WTC11 (cell line): Measurements from ENCODE around the gene PRKN. TPM values are rescaled to one million over a fixed set of nuclear protein-coding genes. Genes with fewer than 3 reads are reported as not detected.
A peak's percentile ranks its signal among the peaks of the same experiment; 100 is the strongest.

ENCODE experiments used
- ATAC-seq: fragments of 200-7000 bp; cut with Tn5 transposase; 2 replicates; pipeline ENCODE4 v1.10.0; 2021; ENCODE audit warnings: mild to moderate bottlenecking, moderate library complexity
- CTCF ChIA-PET: fragments of 300-600 bp; sonication (Branson Sonifier 250); formaldehyde crosslinking; loops from one replicate; lab custom pipeline; 2021; ENCODE audit warnings: antibody characterized with exemption; lab: Charles Lee
- POLR2A ChIA-PET: fragments of 350-600 bp; sonication (Branson Sonifier 250); formaldehyde crosslinking; loops from one replicate; lab custom pipeline; 2021; ENCODE audit warnings: antibody characterized with exemption; lab: Charles Lee
- DNase-seq: peaks from one replicate; pipeline ENCODE4 v3.0.0; 2021; ENCODE audit warnings: low spot score
- H3K27ac Mint-ChIP-seq: 2 replicates; pipeline ENCODE4 v1.8.0; 2021; ENCODE audit warnings: mixed read lengths
- H3K27me3 Mint-ChIP-seq: 2 replicates; pipeline ENCODE4 v1.8.0; 2021; ENCODE audit warnings: low read depth, mild to moderate bottlenecking, moderate library complexity, mixed read lengths
- H3K36me3 Mint-ChIP-seq: 2 replicates; pipeline ENCODE4 v1.8.0; 2021; ENCODE audit warnings: mixed read lengths
- H3K4me1 Mint-ChIP-seq: 2 replicates; pipeline ENCODE4 v1.8.0; 2022; ENCODE audit warnings: mixed read lengths
- H3K4me3 Mint-ChIP-seq: 2 replicates; pipeline ENCODE4 v1.8.0; 2021; ENCODE audit warnings: mild to moderate bottlenecking, moderate library complexity, mixed read lengths
- H3K9me3 Mint-ChIP-seq: 2 replicates; pipeline ENCODE4 v1.8.0; 2021; ENCODE audit warnings: mixed read lengths
- NR1H2 ChIP-seq: sonication (generic); formaldehyde crosslinking; IDR thresholded peaks from 2 replicates; pipeline ENCODE4 v1.9.0; 2021; ENCODE audit warnings: mild to moderate bottlenecking, moderate library complexity, missing genetic modification reagents
- NR2C2 ChIP-seq: sonication (generic); formaldehyde crosslinking; IDR thresholded peaks from 2 replicates; pipeline ENCODE4 v1.8.0; 2022; ENCODE audit warnings: mild to moderate bottlenecking, missing genetic modification reagents
- PRRX2 ChIP-seq: fragments of 250-450 bp; sonication (Bioruptor Pico); IDR thresholded peaks from 2 replicates; pipeline ENCODE4 v1.8.0; 2021; ENCODE audit warnings: mild to moderate bottlenecking
- RORB ChIP-seq: fragments of 250-450 bp; sonication (Bioruptor Pico); IDR thresholded peaks from 2 replicates; pipeline ENCODE4 v1.9.0; 2021; ENCODE audit warnings: mild to moderate bottlenecking
- SMAD3 ChIP-seq: sonication (generic); formaldehyde crosslinking; IDR thresholded peaks from 2 replicates; pipeline ENCODE4 v1.8.0; 2022; ENCODE audit warnings: missing genetic modification reagents, mild to moderate bottlenecking, borderline replicate concordance
- TEAD4 ChIP-seq: sonication (generic); formaldehyde crosslinking; IDR thresholded peaks from 2 replicates; pipeline ENCODE4 v1.8.0; 2022; ENCODE audit warnings: mild to moderate bottlenecking, missing genetic modification reagents
- ZNF416 ChIP-seq: fragments of 250-450 bp; sonication (Bioruptor Pico); IDR thresholded peaks from 2 replicates; pipeline ENCODE4 v1.9.0; 2021; ENCODE audit warnings: mild to moderate bottlenecking, inconsistent platforms
- total RNA-seq: library from RNA; stranded (reverse); gene quantifications from 3 replicates; pipeline ENCODE4 v1.2.3, GENCODE V29; 2021
- TF ChIP-seq, protein P1 (sequence below): sonication (generic); formaldehyde crosslinking; IDR thresholded peaks from 2 replicates; pipeline ENCODE4 v1.8.1; 2022; ENCODE audit warnings: missing genetic modification reagents, borderline replicate concordance
- TF ChIP-seq, protein P2 (sequence below): fragments of 200-600 bp; IDR thresholded peaks from 2 replicates; pipeline ENCODE4 v1.8.0; 2022; ENCODE audit warnings: antibody characterized with exemption
- TF ChIP-seq, protein P3 (sequence below): fragments of 250-450 bp; sonication (Bioruptor Pico); IDR thresholded peaks from 2 replicates; pipeline ENCODE4 v1.8.0; 2021; ENCODE audit warnings: mild to moderate bottlenecking
- TF ChIP-seq, protein P4 (sequence below): sonication (generic); formaldehyde crosslinking; IDR thresholded peaks from 2 replicates; pipeline ENCODE4 v1.8.1; 2022; ENCODE audit warnings: low read depth, mild to moderate bottlenecking, moderate library complexity, missing genetic modification reagents, borderline replicate concordance
- TF ChIP-seq, protein P5 (sequence below): sonication (generic); formaldehyde crosslinking; IDR thresholded peaks from 2 replicates; pipeline ENCODE4 v1.8.0; 2023; ENCODE audit warnings: missing genetic modification reagents, mild to moderate bottlenecking, borderline replicate concordance
- TF ChIP-seq, protein P6 (sequence below): sonication (generic); formaldehyde crosslinking; IDR thresholded peaks from 2 replicates; pipeline ENCODE4 v1.8.1; 2023; ENCODE audit warnings: mild to moderate bottlenecking, missing genetic modification reagents, moderate library complexity
- TF ChIP-seq, protein P7 (sequence below): sonication (generic); formaldehyde crosslinking; IDR thresholded peaks from 2 replicates; pipeline ENCODE4 v1.8.1; 2023; ENCODE audit warnings: mild to moderate bottlenecking, missing genetic modification reagents

The PRKN gene
- total RNA-seq, 1 experiment from 2014 or later, result 0.59 TPM

DNA sequence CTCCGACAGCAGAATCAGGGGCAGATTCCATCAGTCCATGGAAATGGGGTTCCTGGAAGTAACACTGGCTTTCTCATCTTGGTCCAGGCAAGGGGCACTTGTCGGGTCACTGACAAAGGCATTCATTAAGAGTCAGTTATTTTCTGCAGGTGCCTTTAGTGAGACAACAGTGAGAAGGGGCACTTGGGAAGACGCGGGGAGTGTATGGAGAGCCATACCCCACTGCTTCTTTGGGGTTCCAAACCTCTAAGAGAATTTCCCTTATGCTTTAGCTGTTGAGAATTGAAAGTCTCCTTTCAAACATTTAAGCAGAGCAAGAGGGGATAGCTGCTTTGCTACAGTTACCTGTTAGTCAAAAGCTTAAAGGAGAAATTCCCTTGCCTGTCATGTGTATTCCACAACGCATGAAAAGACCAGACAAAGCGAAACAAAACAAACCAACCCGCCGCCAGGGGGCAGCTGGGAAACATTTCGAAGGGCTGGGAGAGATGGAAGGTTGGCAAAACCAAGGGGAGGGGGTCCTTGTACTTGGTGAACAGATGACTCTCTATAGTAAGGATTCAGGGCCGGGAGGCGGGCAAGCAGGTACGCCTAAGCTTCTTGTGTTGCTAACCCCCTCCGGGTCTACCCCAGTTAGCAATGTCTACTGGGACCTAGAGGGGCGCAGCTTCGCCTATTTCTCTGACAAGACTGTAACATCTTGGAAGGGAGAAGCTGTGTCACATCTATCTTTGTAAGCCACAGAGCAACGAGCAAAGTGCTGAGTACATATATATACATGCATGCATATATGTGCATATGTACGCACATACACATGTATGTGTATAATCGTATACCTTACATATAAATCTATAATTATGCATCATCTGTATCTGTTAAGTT lies 978.8 kb downstream of the PRKN start:
- ChIA-PET CTCF (interaction anchor here (0.7 to 2.2 kb wide), 17 partner anchors 9 to 331 kb away, joined by 3 to 9 read pairs (median 4); no protein-coding TSS in a partner anchor), POLR2A (no interaction called here)
- TF ChIP-seq, protein P1, sequence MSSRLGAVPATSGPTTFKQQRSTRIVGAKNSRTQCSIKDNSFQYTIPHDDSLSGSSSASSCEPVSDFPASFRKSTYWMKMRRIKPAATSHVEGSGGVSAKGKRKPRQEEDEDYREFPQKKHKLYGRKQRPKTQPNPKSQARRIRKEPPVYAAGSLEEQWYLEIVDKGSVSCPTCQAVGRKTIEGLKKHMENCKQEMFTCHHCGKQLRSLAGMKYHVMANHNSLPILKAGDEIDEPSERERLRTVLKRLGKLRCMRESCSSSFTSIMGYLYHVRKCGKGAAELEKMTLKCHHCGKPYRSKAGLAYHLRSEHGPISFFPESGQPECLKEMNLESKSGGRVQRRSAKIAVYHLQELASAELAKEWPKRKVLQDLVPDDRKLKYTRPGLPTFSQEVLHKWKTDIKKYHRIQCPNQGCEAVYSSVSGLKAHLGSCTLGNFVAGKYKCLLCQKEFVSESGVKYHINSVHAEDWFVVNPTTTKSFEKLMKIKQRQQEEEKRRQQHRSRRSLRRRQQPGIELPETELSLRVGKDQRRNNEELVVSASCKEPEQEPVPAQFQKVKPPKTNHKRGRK (CRISPR knock-in tag), result no peak
- TF ChIP-seq, protein P2, sequence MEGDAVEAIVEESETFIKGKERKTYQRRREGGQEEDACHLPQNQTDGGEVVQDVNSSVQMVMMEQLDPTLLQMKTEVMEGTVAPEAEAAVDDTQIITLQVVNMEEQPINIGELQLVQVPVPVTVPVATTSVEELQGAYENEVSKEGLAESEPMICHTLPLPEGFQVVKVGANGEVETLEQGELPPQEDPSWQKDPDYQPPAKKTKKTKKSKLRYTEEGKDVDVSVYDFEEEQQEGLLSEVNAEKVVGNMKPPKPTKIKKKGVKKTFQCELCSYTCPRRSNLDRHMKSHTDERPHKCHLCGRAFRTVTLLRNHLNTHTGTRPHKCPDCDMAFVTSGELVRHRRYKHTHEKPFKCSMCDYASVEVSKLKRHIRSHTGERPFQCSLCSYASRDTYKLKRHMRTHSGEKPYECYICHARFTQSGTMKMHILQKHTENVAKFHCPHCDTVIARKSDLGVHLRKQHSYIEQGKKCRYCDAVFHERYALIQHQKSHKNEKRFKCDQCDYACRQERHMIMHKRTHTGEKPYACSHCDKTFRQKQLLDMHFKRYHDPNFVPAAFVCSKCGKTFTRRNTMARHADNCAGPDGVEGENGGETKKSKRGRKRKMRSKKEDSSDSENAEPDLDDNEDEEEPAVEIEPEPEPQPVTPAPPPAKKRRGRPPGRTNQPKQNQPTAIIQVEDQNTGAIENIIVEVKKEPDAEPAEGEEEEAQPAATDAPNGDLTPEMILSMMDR, result peak; percentile 72

DNA sequence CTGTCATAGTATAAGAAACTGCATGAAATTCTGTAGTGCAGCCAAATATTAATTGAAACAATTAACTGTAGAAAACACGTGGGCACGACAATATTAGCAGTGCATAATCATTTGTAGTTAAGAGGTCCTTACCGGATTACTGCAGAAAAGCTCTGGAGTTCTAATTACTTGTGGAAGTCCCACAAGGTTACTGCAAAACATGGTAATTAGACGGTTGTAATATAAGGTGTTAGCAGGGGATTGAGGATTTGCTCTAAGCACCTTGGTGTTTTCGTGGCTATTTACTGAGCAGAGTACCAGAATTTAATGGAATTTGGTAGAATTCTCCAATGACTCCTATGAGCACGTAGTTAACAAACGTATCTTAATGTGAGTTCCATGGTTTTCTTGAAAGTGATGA lies 980.1 kb downstream of the PRKN start:
- POLR2A ChIA-PET, result no interaction called here
- ATAC-seq, result no peak
- Mint-ChIP-seq H3K27me3 (no peaks in the 10 kb centered on the region), H3K9me3 (0 out of 2 replicates have a peak, but pooled peaks cover under 1% of the 10 kb centered on the region), H3K4me1 (0 out of 2 replicates have a peak, but pooled peaks cover 2% of the 10 kb centered on the region), H3K27ac (no peak overlapping the region), H3K36me3 (no peaks in the 10 kb centered on the region), H3K4me3 (no peak overlapping the region)
- CTCF ChIA-PET, result interaction anchor here (2.2 kb wide), 1 partner anchor 190 kb away, joined by 7 read pairs; no protein-coding TSS in a partner anchor
- DNase-seq, result no peak
- TF ChIP-seq, protein P3, sequence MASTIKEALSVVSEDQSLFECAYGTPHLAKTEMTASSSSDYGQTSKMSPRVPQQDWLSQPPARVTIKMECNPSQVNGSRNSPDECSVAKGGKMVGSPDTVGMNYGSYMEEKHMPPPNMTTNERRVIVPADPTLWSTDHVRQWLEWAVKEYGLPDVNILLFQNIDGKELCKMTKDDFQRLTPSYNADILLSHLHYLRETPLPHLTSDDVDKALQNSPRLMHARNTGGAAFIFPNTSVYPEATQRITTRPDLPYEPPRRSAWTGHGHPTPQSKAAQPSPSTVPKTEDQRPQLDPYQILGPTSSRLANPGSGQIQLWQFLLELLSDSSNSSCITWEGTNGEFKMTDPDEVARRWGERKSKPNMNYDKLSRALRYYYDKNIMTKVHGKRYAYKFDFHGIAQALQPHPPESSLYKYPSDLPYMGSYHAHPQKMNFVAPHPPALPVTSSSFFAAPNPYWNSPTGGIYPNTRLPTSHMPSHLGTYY, result no peak
- no peak for TF ChIP-seq RORB (CRISPR knock-in tag)
- TF ChIP-seq, protein P4, sequence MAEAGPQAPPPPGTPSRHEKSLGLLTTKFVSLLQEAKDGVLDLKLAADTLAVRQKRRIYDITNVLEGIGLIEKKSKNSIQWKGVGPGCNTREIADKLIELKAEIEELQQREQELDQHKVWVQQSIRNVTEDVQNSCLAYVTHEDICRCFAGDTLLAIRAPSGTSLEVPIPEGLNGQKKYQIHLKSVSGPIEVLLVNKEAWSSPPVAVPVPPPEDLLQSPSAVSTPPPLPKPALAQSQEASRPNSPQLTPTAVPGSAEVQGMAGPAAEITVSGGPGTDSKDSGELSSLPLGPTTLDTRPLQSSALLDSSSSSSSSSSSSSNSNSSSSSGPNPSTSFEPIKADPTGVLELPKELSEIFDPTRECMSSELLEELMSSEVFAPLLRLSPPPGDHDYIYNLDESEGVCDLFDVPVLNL (CRISPR knock-in tag), result no peak
- no peak for TF ChIP-seq PRRX2 (CRISPR knock-in tag)
- no peak for TF ChIP-seq SMAD3
- TF ChIP-seq, protein P1 (CRISPR knock-in tag), result no peak
- TF ChIP-seq, protein P5, sequence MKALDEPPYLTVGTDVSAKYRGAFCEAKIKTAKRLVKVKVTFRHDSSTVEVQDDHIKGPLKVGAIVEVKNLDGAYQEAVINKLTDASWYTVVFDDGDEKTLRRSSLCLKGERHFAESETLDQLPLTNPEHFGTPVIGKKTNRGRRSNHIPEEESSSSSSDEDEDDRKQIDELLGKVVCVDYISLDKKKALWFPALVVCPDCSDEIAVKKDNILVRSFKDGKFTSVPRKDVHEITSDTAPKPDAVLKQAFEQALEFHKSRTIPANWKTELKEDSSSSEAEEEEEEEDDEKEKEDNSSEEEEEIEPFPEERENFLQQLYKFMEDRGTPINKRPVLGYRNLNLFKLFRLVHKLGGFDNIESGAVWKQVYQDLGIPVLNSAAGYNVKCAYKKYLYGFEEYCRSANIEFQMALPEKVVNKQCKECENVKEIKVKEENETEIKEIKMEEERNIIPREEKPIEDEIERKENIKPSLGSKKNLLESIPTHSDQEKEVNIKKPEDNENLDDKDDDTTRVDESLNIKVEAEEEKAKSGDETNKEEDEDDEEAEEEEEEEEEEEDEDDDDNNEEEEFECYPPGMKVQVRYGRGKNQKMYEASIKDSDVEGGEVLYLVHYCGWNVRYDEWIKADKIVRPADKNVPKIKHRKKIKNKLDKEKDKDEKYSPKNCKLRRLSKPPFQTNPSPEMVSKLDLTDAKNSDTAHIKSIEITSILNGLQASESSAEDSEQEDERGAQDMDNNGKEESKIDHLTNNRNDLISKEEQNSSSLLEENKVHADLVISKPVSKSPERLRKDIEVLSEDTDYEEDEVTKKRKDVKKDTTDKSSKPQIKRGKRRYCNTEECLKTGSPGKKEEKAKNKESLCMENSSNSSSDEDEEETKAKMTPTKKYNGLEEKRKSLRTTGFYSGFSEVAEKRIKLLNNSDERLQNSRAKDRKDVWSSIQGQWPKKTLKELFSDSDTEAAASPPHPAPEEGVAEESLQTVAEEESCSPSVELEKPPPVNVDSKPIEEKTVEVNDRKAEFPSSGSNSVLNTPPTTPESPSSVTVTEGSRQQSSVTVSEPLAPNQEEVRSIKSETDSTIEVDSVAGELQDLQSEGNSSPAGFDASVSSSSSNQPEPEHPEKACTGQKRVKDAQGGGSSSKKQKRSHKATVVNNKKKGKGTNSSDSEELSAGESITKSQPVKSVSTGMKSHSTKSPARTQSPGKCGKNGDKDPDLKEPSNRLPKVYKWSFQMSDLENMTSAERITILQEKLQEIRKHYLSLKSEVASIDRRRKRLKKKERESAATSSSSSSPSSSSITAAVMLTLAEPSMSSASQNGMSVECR (CRISPR knock-in tag), result no peak
- TF ChIP-seq NR1H2 (CRISPR knock-in tag), result no peak
- TF ChIP-seq, protein P6, sequence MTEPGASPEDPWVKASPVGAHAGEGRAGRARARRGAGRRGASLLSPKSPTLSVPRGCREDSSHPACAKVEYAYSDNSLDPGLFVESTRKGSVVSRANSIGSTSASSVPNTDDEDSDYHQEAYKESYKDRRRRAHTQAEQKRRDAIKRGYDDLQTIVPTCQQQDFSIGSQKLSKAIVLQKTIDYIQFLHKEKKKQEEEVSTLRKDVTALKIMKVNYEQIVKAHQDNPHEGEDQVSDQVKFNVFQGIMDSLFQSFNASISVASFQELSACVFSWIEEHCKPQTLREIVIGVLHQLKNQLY (CRISPR knock-in tag), result no peak
- TF ChIP-seq, protein P2, result no peak
- TF ChIP-seq NR2C2 (CRISPR knock-in tag), result no peak
- no peak for TF ChIP-seq ZNF416 (CRISPR knock-in tag)
- TF ChIP-seq, protein P7, sequence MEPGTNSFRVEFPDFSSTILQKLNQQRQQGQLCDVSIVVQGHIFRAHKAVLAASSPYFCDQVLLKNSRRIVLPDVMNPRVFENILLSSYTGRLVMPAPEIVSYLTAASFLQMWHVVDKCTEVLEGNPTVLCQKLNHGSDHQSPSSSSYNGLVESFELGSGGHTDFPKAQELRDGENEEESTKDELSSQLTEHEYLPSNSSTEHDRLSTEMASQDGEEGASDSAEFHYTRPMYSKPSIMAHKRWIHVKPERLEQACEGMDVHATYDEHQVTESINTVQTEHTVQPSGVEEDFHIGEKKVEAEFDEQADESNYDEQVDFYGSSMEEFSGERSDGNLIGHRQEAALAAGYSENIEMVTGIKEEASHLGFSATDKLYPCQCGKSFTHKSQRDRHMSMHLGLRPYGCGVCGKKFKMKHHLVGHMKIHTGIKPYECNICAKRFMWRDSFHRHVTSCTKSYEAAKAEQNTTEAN, result no peak
- TF ChIP-seq TEAD4 (CRISPR knock-in tag), result no peak

More for the DNA sequence above, 978.8 kb downstream of the PRKN start:
- Mint-ChIP-seq H3K36me3 (no peaks in the 10 kb centered on the region), H3K27me3 (no peaks in the 10 kb centered on the region), H3K9me3 (no peaks in the 10 kb centered on the region), H3K27ac (no peak overlapping the region), H3K4me1 (0 out of 2 replicates have a peak, but pooled peaks cover 2% of the 10 kb centered on the region), H3K4me3 (no peak overlapping the region)
- peak; percentile 87 for DNase-seq
- peak; percentile 95 for ATAC-seq
